ENCODE results near the gene PLCL1. TPM values are rescaled to one million over a fixed set of nuclear protein-coding genes. Genes with fewer than 3 reads are reported as not detected.

PLCL1 gene
- total RNA-seq, 1 donor from 2014 or later = 0.08 TPM

DNA sequence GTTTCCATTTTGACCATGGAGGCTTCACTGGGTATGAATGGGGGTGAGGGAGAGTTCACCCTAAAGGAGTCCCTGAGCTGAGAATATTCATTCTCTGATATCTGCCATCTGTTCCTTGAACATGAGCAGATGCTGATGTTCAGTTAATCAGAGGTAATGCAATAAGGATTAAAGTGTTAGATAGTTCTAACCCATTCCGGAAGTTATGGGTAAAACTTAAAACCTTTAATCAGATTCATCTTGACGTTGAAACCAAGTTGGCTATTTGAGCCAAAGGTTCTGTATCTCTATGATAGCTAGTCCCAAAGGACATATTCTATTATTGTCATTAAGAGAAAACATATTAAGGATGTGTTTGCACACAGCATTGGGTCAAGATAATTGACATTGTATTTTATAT, 268.9 kb downstream of the PLCL1 start:
- Histone ChIP-seq H3K4me3 (ENCODE audit: low read depth, low read length) (no peak overlapping the region), H3K36me3 (ENCODE audit: control insufficient read depth, insufficient read depth, low read length) (no peaks in the 10 kb centered on the region), H3K27me3 (ENCODE audit: control insufficient read depth, insufficient read depth, low read length) (no peaks in the 10 kb centered on the region)
- DNase-seq (ENCODE audit: low read depth) = no peak
- TF ChIP-seq, protein P1, sequence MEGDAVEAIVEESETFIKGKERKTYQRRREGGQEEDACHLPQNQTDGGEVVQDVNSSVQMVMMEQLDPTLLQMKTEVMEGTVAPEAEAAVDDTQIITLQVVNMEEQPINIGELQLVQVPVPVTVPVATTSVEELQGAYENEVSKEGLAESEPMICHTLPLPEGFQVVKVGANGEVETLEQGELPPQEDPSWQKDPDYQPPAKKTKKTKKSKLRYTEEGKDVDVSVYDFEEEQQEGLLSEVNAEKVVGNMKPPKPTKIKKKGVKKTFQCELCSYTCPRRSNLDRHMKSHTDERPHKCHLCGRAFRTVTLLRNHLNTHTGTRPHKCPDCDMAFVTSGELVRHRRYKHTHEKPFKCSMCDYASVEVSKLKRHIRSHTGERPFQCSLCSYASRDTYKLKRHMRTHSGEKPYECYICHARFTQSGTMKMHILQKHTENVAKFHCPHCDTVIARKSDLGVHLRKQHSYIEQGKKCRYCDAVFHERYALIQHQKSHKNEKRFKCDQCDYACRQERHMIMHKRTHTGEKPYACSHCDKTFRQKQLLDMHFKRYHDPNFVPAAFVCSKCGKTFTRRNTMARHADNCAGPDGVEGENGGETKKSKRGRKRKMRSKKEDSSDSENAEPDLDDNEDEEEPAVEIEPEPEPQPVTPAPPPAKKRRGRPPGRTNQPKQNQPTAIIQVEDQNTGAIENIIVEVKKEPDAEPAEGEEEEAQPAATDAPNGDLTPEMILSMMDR (IDR thresholded peaks at IDR 0.05; ENCODE audit: insufficient read depth, low read length, poor library complexity, severe bottlenecking) = no peak

DNA sequence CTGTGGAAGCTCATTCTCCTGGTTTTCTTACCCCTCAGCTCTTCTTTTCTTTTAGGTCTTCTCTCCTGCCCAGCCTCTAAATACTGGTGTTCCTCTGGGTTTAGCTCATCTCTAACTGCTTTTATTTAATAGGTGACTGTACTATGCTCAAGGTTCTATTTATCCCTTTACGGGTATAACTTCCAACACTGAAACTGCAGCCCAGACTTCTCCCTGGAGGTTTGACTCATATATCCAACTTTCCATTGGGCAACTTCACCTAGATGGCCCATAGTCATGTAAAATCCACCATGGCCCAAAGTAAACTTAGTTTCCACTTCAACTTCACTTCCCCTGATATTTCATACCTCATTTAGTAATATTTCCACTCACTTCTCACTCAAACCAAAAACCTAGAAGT, 273.1 kb downstream of the PLCL1 start:
- Histone ChIP-seq H3K36me3 (ENCODE audit: control insufficient read depth, insufficient read depth, low read length) (no peaks in the 10 kb centered on the region), H3K27me3 (ENCODE audit: control insufficient read depth, insufficient read depth, low read length) (no peaks in the 10 kb centered on the region), H3K4me3 (ENCODE audit: low read depth, low read length) (no peak overlapping the region)
- TF ChIP-seq, protein P1 (IDR thresholded peaks at IDR 0.05; ENCODE audit: insufficient read depth, low read length, poor library complexity, severe bottlenecking) = no peak
- no peak for DNase-seq (ENCODE audit: low read depth)

DNA sequence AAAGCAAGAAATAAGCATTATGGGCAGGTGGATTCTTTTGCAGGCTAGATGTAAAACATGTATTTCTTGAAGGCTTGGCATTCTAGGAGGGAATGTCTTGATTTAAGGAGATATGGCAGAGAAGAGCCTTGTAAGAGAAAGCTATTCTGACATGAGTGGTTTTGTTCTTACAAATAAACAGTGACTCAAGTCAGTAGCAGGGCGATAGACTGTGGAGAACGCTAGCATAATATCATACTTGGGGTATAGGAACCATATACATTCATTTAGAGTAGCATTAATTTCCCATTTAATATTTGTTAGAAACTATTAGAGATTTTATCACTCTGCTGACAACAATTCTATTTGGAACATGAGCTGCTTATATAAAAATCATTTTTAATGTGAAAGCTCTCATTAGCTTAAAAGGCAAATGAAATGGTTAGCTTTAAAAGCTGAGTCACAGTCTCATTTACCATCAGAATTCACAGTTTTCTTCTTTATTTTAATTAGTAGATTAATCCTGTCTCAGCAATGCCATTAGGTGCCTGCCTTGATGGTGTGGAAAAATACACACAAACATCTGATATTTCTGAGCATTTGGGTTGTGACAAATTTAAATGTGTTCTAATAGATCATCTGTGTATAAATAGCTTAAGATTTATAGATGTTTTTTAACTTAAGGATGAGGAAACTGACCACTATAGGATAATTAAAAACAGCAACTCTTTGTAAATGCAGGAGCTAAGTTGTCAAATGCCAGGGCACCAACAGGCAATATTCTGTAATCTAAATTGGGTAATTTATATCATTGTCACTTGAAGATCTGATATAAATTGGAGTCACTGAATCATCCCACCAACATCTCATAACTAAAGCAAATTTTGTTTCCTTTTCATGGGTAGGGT, 276.7 kb downstream of the PLCL1 start:
- H3K36me3 ChIP-seq (ENCODE audit: control insufficient read depth, insufficient read depth, low read length) = no peaks in the 10 kb centered on the region
- DNase-seq (ENCODE audit: low read depth) = no peak
- no peak overlapping the region for H3K4me3 ChIP-seq (ENCODE audit: low read depth, low read length)
- H3K27me3 ChIP-seq (ENCODE audit: control insufficient read depth, insufficient read depth, low read length) = no peaks in the 10 kb centered on the region
- TF ChIP-seq, protein P1 (IDR thresholded peaks at IDR 0.05; ENCODE audit: insufficient read depth, low read length, poor library complexity, severe bottlenecking) = no peak

DNA sequence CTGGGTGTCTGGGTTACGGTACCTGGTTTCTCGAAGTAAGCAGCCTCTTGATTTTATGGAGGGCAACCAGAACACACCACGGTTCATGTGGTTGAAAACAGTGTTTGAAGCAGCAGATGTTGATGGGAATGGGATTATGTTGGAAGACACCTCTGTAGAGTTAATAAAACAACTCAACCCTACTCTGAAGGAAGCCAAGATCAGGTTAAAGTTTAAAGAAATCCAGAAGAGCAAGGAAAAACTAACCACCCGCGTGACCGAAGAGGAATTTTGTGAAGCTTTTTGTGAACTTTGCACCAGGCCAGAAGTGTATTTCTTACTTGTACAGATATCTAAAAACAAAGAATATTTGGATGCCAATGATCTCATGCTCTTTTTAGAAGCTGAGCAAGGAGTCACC, 279.8 kb downstream of the PLCL1 start:
- no peaks in the 10 kb centered on the region for H3K36me3 ChIP-seq (ENCODE audit: control insufficient read depth, insufficient read depth, low read length)
- H3K27me3 ChIP-seq (ENCODE audit: control insufficient read depth, insufficient read depth, low read length) = no peaks in the 10 kb centered on the region
- TF ChIP-seq, protein P1 (IDR thresholded peaks at IDR 0.05; ENCODE audit: insufficient read depth, low read length, poor library complexity, severe bottlenecking) = no peak
- DNase-seq (ENCODE audit: low read depth) = no peak
- H3K4me3 ChIP-seq (ENCODE audit: low read depth, low read length) = no peak overlapping the region

DNA sequence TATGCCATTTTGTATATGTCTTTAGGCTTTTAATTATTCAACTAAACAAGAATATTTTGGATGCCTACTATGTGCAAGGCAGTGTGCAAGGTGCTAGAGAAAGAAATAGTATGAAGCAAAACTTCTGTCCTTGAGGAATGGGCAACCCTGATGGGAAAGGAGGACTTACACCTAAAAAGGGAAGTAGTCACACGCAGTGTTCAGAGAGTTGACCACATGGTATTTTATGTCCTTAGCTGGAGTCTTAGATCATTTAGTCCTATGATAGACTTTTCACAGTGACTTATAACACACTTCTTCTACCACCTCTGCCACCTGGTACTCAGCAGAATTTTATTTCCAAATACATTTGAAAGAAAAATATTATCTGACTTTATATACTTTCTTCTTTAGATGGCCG, 291.6 kb downstream of the PLCL1 start:
- no peaks in the 10 kb centered on the region for H3K36me3 ChIP-seq (ENCODE audit: control insufficient read depth, insufficient read depth, low read length)
- TF ChIP-seq, protein P1 (IDR thresholded peaks at IDR 0.05; ENCODE audit: insufficient read depth, low read length, poor library complexity, severe bottlenecking) = no peak
- no peak for DNase-seq (ENCODE audit: low read depth)
- H3K4me3 ChIP-seq (ENCODE audit: low read depth, low read length) = no peak overlapping the region
- H3K27me3 ChIP-seq (ENCODE audit: control insufficient read depth, insufficient read depth, low read length) = no peaks in the 10 kb centered on the region

DNA sequence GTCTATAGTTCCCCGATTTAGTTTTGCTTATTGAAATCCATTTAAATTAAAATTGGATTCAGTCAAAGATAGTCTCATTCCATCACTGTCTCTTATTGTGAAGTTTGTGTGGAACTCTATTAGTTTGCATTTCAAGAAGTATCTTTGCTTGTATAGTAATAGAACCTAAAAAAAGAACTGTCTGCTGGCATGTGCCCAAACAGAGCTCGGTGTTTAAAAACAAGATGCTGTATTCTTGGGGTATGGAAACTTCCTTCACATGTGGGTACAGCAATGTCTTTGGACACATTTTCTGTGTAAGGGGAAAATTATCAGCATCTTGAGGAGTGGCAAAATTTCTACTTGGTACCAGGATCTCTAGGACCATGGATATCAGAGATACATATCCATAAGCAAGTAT, 292.6 kb downstream of the PLCL1 start:
- no peaks in the 10 kb centered on the region for H3K27me3 ChIP-seq (ENCODE audit: control insufficient read depth, insufficient read depth, low read length)
- TF ChIP-seq, protein P1 (IDR thresholded peaks at IDR 0.05; ENCODE audit: insufficient read depth, low read length, poor library complexity, severe bottlenecking) = no peak
- DNase-seq (ENCODE audit: low read depth) = no peak
- H3K36me3 ChIP-seq (ENCODE audit: control insufficient read depth, insufficient read depth, low read length) = no peaks in the 10 kb centered on the region
- no peak overlapping the region for H3K4me3 ChIP-seq (ENCODE audit: low read depth, low read length)

Data from kidney epithelial cell (primary cell).